ENCODE results near the gene SIDT2. TPM values are rescaled to one million over a fixed set of nuclear protein-coding genes. Genes with fewer than 3 reads are reported as not detected.

The SIDT2 gene
- total and polyA plus RNA-seq, 2 donors (not counting 3 experiments of a cell fraction or from before 2014, with no cell fraction given) = 28.7 to 34.5 TPM

- ChIA-PET CTCF (interaction anchor here (1.3 to 3.7 kb wide), 4 partner anchors 9 to 37 kb away, joined by 4 to 17 read pairs (median 6); no protein-coding TSS in a partner anchor), POLR2A (no interaction called here)
- peak overlapping the region; percentile 26 for H3K27ac ChIP-seq (ENCODE audit: insufficient read depth, low read depth, low read length)
- DNase-seq (ENCODE audit: low read depth, low spot score) = peak; percentile 17
- no peaks in the 10 kb centered on the region for H3K27me3 ChIP-seq (ENCODE audit: control insufficient read depth in 2 of 2, insufficient read depth in 2 of 2, low read length in 2 of 2)
- no peaks in the 10 kb centered on the region for H3K79me2 ChIP-seq (ENCODE audit: control insufficient read depth, insufficient read depth, low read length)
- intact Hi-C loops (cut with micrococcal nuclease) = no loop called here
- FAIRE-seq = peak; percentile 87
- peaks cover 2 to 21% of the 10 kb centered on the region in 2 experiments for H3K36me3 ChIP-seq (ENCODE audit: control insufficient read depth in 2 of 2, extremely low read depth in 1 of 2, insufficient read depth in 2 of 2, low read length in 2 of 2)
- BruUV-seq (replicated peaks) = no TSS peak
- H3K4me2 ChIP-seq (ENCODE audit: insufficient read depth, low read length) = no peak overlapping the region
- H4K20me1 ChIP-seq (replicated peaks; ENCODE audit: control insufficient read depth, extremely low read depth, insufficient read depth, low read length) = no peaks in the 10 kb centered on the region
- no peaks in the 10 kb centered on the region for H3K9me3 ChIP-seq (replicated peaks; ENCODE audit: control insufficient read depth, insufficient read depth, low read length)
- H3K9ac ChIP-seq (replicated peaks; ENCODE audit: extremely low read depth, insufficient read depth, low read length) = no peak overlapping the region
- H3K4me1 ChIP-seq (ENCODE audit: control insufficient read depth, extremely low read depth, insufficient read depth, low read length) = peaks cover 11% of the 10 kb centered on the region
- TF ChIP-seq JUN (IDR thresholded peaks at IDR 0.05; ENCODE audit: borderline replicate concordance, insufficient read depth, insufficient read length, low read depth) (no peak), POLR2A (IDR thresholded peaks at IDR 0.05; ENCODE audit: low read depth, low read length) (no peak), GATA2 (IDR thresholded peaks at IDR 0.05; ENCODE audit: insufficient read depth, insufficient read length, low read depth, low read length) (no peak), POLR2AphosphoS5 (IDR thresholded peaks at IDR 0.05; ENCODE audit: insufficient read depth, low read depth, low read length) (no peak), FOS (IDR thresholded peaks at IDR 0.05; ENCODE audit: borderline replicate concordance, insufficient read depth, low read length) (no peak), MYC (IDR thresholded peaks at IDR 0.05; ENCODE audit: low read depth, low read length) (no peak), CTCF (IDR thresholded peaks at IDR 0.05; ENCODE audit: extremely low read depth in 1 of 2, insufficient read depth in 1 of 2, low read depth in 1 of 2, low read length in 2 of 2) (no peak), EZH2 (IDR thresholded peaks at IDR 0.05; ENCODE audit: borderline replicate concordance, low read depth, low read length, severe bottlenecking) (no peak)
- TF ChIP-seq, protein P1, sequence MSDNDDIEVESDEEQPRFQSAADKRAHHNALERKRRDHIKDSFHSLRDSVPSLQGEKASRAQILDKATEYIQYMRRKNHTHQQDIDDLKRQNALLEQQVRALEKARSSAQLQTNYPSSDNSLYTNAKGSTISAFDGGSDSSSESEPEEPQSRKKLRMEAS (IDR thresholded peaks at IDR 0.05; ENCODE audit: insufficient read depth, insufficient read length) = no peak
- no peak overlapping the region for H3K4me3 ChIP-seq (replicated peaks in 1 of 3; ENCODE audit: insufficient read depth in 1 of 3, low read depth in 1 of 3, low read length in 3 of 3)
- dilution Hi-C loops (cut with MboI; ENCODE audit: extremely low pct_ligation_motif_present, low sequenced_read_pairs) = no loop called here
- no peak overlapping the region for H2AFZ ChIP-seq (ENCODE audit: low read depth, low read length)
- no peaks in the 10 kb centered on the region for H3K9me1 ChIP-seq (replicated peaks; ENCODE audit: control insufficient read depth, extremely low read depth, insufficient read depth, low read length)
These were observed 38.9 kb downstream of the SIDT2 start for GRCh38 chr11:117217141-117218084.

Measured in endothelial cell of umbilical vein (primary cell).